Activated T-helper 1 cell treated with Interleukin-2 at 50 U/mL for 16 hours (primary cell): ENCODE data around the gene ROBO2.

Source experiments
- DNase-seq: peaks from one replicate; pipeline ENCODE4 v3.0.0-alpha.2; 2020; ENCODE audit warnings: low read depth

ROBO2 gene, protein sequence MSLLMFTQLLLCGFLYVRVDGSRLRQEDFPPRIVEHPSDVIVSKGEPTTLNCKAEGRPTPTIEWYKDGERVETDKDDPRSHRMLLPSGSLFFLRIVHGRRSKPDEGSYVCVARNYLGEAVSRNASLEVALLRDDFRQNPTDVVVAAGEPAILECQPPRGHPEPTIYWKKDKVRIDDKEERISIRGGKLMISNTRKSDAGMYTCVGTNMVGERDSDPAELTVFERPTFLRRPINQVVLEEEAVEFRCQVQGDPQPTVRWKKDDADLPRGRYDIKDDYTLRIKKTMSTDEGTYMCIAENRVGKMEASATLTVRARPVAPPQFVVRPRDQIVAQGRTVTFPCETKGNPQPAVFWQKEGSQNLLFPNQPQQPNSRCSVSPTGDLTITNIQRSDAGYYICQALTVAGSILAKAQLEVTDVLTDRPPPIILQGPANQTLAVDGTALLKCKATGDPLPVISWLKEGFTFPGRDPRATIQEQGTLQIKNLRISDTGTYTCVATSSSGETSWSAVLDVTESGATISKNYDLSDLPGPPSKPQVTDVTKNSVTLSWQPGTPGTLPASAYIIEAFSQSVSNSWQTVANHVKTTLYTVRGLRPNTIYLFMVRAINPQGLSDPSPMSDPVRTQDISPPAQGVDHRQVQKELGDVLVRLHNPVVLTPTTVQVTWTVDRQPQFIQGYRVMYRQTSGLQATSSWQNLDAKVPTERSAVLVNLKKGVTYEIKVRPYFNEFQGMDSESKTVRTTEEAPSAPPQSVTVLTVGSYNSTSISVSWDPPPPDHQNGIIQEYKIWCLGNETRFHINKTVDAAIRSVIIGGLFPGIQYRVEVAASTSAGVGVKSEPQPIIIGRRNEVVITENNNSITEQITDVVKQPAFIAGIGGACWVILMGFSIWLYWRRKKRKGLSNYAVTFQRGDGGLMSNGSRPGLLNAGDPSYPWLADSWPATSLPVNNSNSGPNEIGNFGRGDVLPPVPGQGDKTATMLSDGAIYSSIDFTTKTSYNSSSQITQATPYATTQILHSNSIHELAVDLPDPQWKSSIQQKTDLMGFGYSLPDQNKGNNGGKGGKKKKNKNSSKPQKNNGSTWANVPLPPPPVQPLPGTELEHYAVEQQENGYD (N-terminal part only)

GRCh38 chr3:77039606-77040171 lies at the start of gene ROBO2:
Gene ROBO2, plus strand, starts transcription at chr3:77040099. Its CDS starts 687 bp downstream, at chr3:77040786.
- no peak for DNase-seq

DNA sequence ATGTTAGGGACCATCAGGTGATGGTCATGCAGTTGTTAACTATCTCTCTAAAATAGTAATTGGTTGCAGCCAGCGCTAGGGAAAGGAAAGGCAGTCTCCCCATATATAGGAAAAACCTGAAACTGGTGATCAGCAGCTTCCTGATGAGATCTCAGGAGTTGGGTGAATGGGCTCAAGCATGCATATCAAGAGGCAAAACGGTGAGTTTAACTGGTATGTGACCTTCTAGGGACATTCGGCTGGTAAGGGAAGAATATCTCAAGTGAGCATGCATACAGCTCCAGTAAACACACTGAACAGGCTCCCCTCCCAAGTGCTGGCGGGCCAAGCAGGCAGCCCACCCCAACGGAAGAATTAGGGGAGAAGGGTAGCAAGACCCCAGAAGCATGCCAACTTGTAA lies 49.3 kb upstream of the ROBO2 start:
- DNase-seq, result no peak

- no peak for DNase-seq
Observed at GRCh38 chr3:76991165-76991564, 48.7 kb upstream of the ROBO2 start.

DNA sequence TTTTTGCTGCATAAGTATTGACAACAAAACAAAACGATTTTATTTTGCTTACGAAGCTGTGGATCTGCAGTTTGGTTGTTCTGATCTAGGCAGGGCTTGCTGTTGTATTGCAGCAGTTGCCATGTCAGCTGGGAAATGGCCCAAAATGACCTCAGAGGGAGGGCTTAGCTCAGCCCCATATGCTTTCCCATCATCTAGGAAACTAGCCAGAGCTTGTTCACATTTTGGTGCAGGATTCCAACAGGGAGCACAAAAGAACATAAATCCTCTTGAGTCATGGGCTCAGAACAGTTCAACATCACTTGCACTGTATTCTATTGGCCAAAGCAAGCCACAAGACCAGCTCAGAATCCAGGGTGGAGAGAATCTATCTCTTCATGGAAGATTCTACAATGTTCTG lies 42.2 kb upstream of the ROBO2 start:
- DNase-seq, result no peak

GRCh38 chr3:76998555-76998954 lies 41.3 kb upstream of the ROBO2 start:
- no peak for DNase-seq

DNA sequence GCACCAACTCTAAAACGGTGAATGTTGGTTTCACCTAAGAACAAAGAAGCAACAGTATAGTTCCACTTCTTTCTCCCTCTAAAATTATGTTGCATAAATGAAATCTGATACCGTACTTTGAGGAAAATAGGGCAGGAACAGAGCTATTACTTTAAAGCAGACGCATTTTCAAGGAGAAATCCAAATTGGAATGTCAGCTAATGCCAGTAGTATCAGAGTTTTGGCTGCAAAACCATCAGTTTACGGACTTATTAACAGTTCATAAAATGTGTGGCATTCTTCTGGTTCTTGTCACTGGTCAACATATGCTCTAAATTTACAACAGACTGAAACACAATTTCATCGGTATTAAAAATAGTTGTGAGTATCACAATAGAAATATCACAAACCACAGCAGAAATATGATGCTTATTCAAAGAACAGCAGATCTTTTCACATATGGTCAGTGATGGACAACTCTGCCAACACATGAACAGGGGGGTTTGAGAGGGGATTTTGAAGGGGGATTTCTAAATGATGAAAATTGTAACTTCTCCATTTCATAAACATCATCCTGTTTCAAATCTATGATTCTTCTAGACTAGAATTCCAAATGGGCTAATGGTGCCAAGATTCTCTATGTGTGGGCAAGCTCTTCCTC lies 38.7 kb upstream of the ROBO2 start:
- no peak for DNase-seq

- DNase-seq, result no peak
Observed at GRCh38 chr3:77014226-77014625, 25.7 kb upstream of the ROBO2 start.

GRCh38 chr3:77025471-77025870 lies 14.4 kb upstream of the ROBO2 start:
- DNase-seq, result no peak

GRCh38 chr3:77026904-77027634 lies 12.8 kb upstream of the ROBO2 start:
- DNase-seq, result no peak

GRCh38 chr3:77028005-77028404 lies 11.9 kb upstream of the ROBO2 start:
- no peak for DNase-seq

DNA sequence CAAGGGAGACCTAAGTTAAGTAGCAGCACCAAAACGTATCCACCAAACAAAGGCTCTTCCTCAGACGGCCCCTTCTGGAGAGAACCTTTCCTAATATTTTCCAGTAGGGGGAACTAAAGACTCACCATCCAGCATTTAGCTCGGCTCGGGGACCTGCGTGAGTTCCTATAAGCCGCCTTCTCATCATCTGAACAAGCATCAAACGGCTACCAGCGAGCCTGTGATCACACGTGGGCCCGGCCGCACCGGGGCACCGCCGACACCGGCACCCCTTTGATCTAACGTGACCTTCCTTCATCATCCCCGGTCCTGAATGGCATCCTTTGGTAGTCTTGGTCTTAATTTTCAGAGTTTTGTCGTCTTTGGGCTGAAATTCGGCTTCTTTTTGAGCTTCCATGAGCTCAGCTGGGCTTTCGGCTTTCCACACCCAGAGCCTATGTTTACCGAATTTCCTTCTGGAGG lies 1.4 kb upstream of the ROBO2 start:
- no peak for DNase-seq

DNA sequence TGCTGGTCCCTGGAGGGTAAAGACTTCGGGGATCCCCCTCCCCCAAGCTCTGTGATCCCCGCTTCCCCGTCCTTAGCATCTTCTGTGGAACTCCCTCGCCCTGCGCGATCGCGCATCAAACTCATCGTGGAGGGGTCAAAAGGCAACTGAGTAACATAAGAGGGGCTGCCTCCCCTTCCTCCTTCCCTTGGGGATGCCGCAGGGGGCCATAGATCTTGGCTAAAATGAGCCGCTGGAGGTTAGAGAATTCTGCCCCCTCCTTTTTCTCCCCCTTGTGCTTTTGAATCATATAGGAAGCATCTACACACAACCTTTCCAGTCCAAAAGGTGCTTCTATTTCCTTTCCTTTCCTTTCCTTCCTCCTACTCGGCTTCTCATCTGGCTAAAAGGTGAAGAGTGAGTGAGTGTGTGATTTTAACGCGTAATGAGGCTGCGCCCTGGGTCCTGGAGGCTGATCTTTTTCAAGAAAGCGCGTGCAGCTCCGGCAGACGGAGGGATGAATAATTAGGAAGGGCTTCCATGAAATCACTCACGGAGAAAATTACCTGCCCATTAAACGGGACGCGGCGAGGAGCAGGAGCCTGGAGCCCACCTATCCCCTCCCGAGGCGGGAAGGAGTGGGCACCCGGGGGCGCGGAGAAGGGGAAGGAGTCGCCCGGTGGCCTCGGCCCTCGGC lies 831 bp upstream of the ROBO2 start:
- DNase-seq, result no peak

DNA sequence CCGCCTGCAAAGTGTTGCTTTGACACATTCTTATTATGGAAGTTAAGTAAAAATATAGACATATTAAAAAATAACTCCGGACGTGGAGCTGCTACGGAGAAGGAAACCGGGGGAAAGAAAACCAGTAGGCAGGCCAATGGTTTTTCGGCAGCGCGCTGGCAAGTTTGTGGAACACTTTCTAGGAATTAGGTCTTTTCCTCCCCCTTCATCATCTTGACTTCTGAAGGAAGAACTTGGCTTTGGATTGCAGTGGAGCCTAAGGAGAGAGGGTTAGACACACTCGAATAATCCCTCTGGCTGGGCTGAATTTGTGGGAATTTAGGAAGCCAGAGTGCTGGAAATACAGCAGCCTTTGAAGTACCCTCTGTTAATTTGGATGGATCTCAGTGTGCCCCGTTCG lies 317 bp downstream of the ROBO2 start:
- no peak for DNase-seq

DNA sequence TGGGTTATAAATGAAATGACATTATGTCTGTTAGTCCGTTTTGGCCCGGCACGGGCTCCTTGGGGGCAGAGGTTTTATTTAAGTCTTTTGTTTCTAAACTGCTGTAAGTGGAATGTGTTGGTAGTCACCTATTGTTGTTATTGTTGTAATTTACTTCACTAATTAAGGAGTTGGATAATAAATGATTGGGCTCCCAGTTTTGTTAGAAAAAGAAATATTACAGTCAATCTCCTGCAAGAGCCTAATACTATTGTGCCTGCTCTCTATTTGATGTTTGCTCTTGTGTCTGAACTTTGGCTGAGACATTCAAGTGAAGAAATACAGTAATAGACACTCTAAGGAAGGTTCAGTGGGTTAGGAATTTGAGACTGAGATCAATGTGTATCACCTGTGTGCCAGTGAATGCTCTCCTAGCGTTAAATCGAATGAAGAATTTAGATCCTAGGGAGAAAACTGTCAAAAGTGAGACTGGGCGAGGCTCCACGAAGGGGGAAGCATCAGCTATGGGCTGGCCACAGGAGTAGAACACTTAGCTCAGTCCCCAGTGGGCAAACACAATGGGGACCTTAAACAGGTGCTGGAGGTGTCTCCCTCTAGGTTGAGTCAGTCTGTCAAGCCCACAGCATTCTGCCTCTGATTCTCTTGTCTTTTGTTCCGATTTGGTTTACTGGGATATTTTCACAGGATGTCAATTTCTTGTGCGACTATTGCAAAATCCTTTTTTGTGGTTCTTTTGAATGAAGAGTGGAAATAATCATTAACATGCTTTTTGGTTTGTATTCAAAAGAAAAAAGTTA lies 1.2 kb downstream of the ROBO2 start:
- no peak for DNase-seq

DNA sequence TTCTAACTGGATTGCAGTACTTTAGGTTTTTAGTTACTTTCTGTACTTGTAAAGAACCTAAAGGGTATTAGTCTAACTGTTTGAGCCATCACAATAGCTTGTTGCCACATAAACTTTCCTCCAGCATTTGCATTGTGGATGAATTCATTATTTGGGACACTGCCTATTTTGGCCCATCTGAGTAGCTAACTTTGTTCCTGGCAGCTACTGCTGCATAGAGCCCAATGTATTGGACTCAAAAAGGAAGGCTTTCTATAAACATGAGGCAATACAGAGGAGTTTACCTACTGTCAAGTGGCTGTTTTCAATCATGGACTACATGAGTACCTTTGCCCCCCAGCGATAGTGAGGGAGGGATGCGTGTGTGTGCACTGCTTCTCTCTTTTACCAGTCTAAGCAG lies 1.9 kb downstream of the ROBO2 start:
- DNase-seq, result no peak

GRCh38 chr3:77042343-77042742 lies 2.4 kb downstream of the ROBO2 start:
- DNase-seq, result no peak

- DNase-seq, result no peak
Observed at GRCh38 chr3:77042882-77043281, 3.0 kb downstream of the ROBO2 start.

GRCh38 chr3:77045686-77046085 lies 5.8 kb downstream of the ROBO2 start:
- no peak for DNase-seq

DNA sequence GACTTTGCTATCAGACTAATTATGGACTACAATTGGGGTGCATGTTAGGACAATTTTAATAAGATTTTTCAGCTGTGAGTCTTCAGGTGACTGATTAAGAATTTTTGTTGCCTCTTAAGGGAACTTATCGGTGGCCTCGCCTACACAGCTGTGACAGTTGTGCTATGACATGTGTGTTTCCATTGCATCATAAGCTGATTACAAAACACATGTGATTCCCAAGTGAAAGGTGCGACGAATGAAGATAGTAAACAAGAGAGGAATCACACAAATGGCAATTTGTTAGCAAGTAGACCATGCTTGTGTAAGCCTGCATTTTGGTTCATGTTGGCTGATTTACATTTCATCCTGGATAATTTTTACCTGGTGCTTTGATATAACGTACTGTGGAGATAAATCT lies 8.3 kb downstream of the ROBO2 start:
- no peak for DNase-seq

- no peak for DNase-seq
Observed at GRCh38 chr3:77051591-77051990, 11.7 kb downstream of the ROBO2 start.
